H1 (cell line): ENCODE data around the gene GALNT11. TPM values are rescaled to one million over a fixed set of nuclear protein-coding genes. Genes with fewer than 3 reads are reported as not detected.

Source experiments
- CTCF ChIA-PET: fragments of 300-600 bp; sonication (Branson Sonifier 250); formaldehyde crosslinking; loops from one replicate; lab custom pipeline; 2021; ENCODE audit not compliant: partially characterized antibody; lab: Charles Lee
- POLR2A ChIA-PET: fragments of 300-600 bp; sonication (Branson Sonifier 250); formaldehyde crosslinking; loops from one replicate; lab custom pipeline; 2021; ENCODE audit warnings: inconsistent platforms; ENCODE audit not compliant: partially characterized antibody; lab: Charles Lee
- DNase-seq, 2 experiments: peaks; one replicate each; pipeline versions ENCODE4 v3.0.0 to v3.0.0-alpha.2; 2010 to 2022; ENCODE audit warnings: low spot score in 2 of 2, low read depth in 1 of 2, mixed read lengths in 1 of 2
- FAIRE-seq: peaks from 2 replicates; lab custom pipeline; 2011; peaks lifted over from hg19 to GRCh38; lab: Jason Lieb, UNC
- H2AFZ ChIP-seq: 2 replicates; pipeline ENCODE4 v1.8.1; 2012; ENCODE audit warnings: low read length, inconsistent platforms
- H2AK5ac ChIP-seq: 2 replicates; pipeline ENCODE4 v1.6.1; 2013; ENCODE audit warnings: low read depth, low read length
- H2BK120ac ChIP-seq: replicated peaks from 2 replicates; pipeline ENCODE3; 2013; ENCODE audit warnings: low read depth, low read length, inconsistent platforms
- H2BK12ac ChIP-seq: 2 replicates; pipeline ENCODE4 v1.6.1; 2013; ENCODE audit warnings: low read depth, low read length
- H2BK15ac ChIP-seq: 2 replicates; pipeline ENCODE4 v1.6.1; 2013; ENCODE audit warnings: low read length
- H2BK20ac ChIP-seq: 2 replicates; pipeline ENCODE4 v1.6.1; 2013; ENCODE audit warnings: low read length
- H2BK5ac ChIP-seq: 2 replicates; pipeline ENCODE4 v1.6.1; 2013; ENCODE audit warnings: low read depth, low read length
- H3K14ac ChIP-seq: 2 replicates; pipeline ENCODE4 v1.6.1; 2013; ENCODE audit warnings: inconsistent platforms; ENCODE audit not compliant: insufficient read length
- H3K18ac ChIP-seq: 2 replicates; pipeline ENCODE4 v1.6.1; 2013; ENCODE audit warnings: low read length; ENCODE audit errors: extremely low read depth
- H3K23ac ChIP-seq: 2 replicates; pipeline ENCODE4 v1.6.1; 2013; ENCODE audit warnings: inconsistent platforms; ENCODE audit not compliant: insufficient read length
- H3K23me2 ChIP-seq: 2 replicates; pipeline ENCODE4 v1.6.1; 2013; ENCODE audit warnings: low read depth, low read length
- H3K27ac ChIP-seq: 2 replicates; pipeline ENCODE4 v1.6.1; 2011; ENCODE audit warnings: low read depth, low read length, inconsistent platforms
- H3K27me3 ChIP-seq, 4 experiments: replicated peaks in 1 of 4; 1 replicate in 1 of 4; 2 replicates in 3 of 4; pipeline versions ENCODE4 v1.6.1 to v1.8.1; 2011 to 2013; ENCODE audit warnings: low read length in 3 of 4, mild to moderate bottlenecking in 3 of 4, inconsistent platforms in 2 of 4, mixed read lengths in 2 of 4, moderate library complexity in 1 of 4; ENCODE audit not compliant: control insufficient read depth in 3 of 4, insufficient read depth in 3 of 4; ENCODE audit errors: extremely low read depth in 1 of 4
- H3K36me3 ChIP-seq, 4 experiments: 2 replicates each; pipeline versions ENCODE4 v1.6.1 to v1.8.1; 2011 to 2013; ENCODE audit warnings: mild to moderate bottlenecking in 4 of 4, low read length in 3 of 4, moderate library complexity in 2 of 4, control low read depth in 1 of 4, inconsistent platforms in 1 of 4; ENCODE audit not compliant: insufficient read depth in 4 of 4, control insufficient read depth in 2 of 4
- H3K4ac ChIP-seq: replicated peaks from 2 replicates; pipeline ENCODE3; 2013; ENCODE audit warnings: low read length, low read depth, mixed read lengths, inconsistent platforms; ENCODE audit not compliant: insufficient read length
- H3K4me1 ChIP-seq, 4 experiments: replicated peaks in 1 of 4; 1 replicate in 1 of 4; 2 replicates in 3 of 4; pipeline versions ENCODE4 v1.6.1 to v1.8.1; 2011 to 2013; ENCODE audit warnings: low read length in 3 of 4, inconsistent platforms in 2 of 4, mixed read lengths in 1 of 4; ENCODE audit not compliant: insufficient read depth in 4 of 4, control insufficient read depth in 3 of 4
- H3K4me2 ChIP-seq, 2 experiments: 2 replicates each; pipeline versions ENCODE4 v1.6.1 to v1.8.1; 2011 to 2013; ENCODE audit warnings: low read depth in 2 of 2, low read length in 2 of 2, control low read depth in 1 of 2, inconsistent platforms in 1 of 2, mild to moderate bottlenecking in 1 of 2; ENCODE audit not compliant: insufficient read depth in 1 of 2
- H3K4me3 ChIP-seq, 4 experiments: fragments of 200-600, 300-600 bp in 1 of 4; sonication (generic), shearing (Covaris generic), sonication (Bioruptor Twin) in 1 of 4; 2 replicates each; pipeline versions ENCODE4 v1.5.1 to v1.8.1; 2011 to 2016; ENCODE audit warnings: low read length in 4 of 4, low read depth in 3 of 4, control low read depth in 2 of 4, inconsistent platforms in 2 of 4, mild to moderate bottlenecking in 2 of 4, mixed read lengths in 1 of 4, moderate library complexity in 1 of 4; ENCODE audit not compliant: insufficient read depth in 2 of 4; ENCODE audit errors: extremely low read depth in 1 of 4
- H3K56ac ChIP-seq: replicated peaks from 2 replicates; pipeline ENCODE3; 2013; ENCODE audit warnings: low read depth, mild to moderate bottlenecking, mixed read lengths, low read length, inconsistent platforms; ENCODE audit not compliant: insufficient read length
- H3K79me1 ChIP-seq: 2 replicates; pipeline ENCODE4 v1.6.1; 2013; ENCODE audit warnings: low read depth, low read length, control low read depth
- H3K79me2 ChIP-seq, 2 experiments: 2 replicates each; pipeline versions ENCODE4 v1.6.1 to v1.8.1; 2012 to 2013; ENCODE audit warnings: low read length in 2 of 2, mild to moderate bottlenecking in 2 of 2, inconsistent platforms in 1 of 2; ENCODE audit not compliant: insufficient read depth in 2 of 2, control insufficient read depth in 1 of 2
- H3K9ac ChIP-seq, 4 experiments: replicated peaks in 1 of 4; 1 replicate in 1 of 4; 2 replicates in 3 of 4; pipeline versions ENCODE4 v1.6.1 to v1.8.1; 2011 to 2013; ENCODE audit warnings: low read depth in 3 of 4, low read length in 3 of 4, control low read depth in 2 of 4, mild to moderate bottlenecking in 2 of 4, moderate library complexity in 2 of 4, inconsistent platforms in 1 of 4; ENCODE audit errors: extremely low read depth in 1 of 4
- H3K9me3 ChIP-seq, 2 experiments: 2 replicates each; pipeline versions ENCODE4 v1.6.1 to v1.8.1; 2012 to 2013; ENCODE audit warnings: mild to moderate bottlenecking in 2 of 2, moderate library complexity in 2 of 2, control low read depth in 1 of 2, inconsistent platforms in 1 of 2, low read depth in 1 of 2, low read length in 1 of 2, mixed read lengths in 1 of 2; ENCODE audit not compliant: insufficient read depth in 2 of 2
- H4K20me1 ChIP-seq, 2 experiments: replicated peaks in 1 of 2; 2 replicates each; pipeline versions ENCODE3 to v1.8.1; 2011 to 2013; ENCODE audit warnings: inconsistent platforms in 2 of 2, low read length in 2 of 2, mild to moderate bottlenecking in 1 of 2; ENCODE audit not compliant: insufficient read depth in 2 of 2, control insufficient read depth in 1 of 2
- H4K5ac ChIP-seq: 2 replicates; pipeline ENCODE4 v1.6.1; 2013; ENCODE audit warnings: low read length, low read depth, mixed read lengths, inconsistent platforms; ENCODE audit not compliant: insufficient read length
- H4K8ac ChIP-seq: 2 replicates; pipeline ENCODE4 v1.8.0; 2013; ENCODE audit warnings: mild to moderate bottlenecking, moderate library complexity, low read length, inconsistent platforms; ENCODE audit not compliant: insufficient read depth; ENCODE audit errors: extremely low read depth
- H4K91ac ChIP-seq: replicated peaks from 2 replicates; pipeline ENCODE3; 2013; ENCODE audit warnings: low read length, mixed read lengths, inconsistent platforms; ENCODE audit not compliant: insufficient read length
- CBX8 ChIP-seq: fragments of 300-800, 300-1000 bp; sonication (generic); IDR thresholded peaks from 2 replicates; pipeline ENCODE4 v1.7.1; 2016; ENCODE audit warnings: low read depth, low read length, borderline replicate concordance
- CHD2 ChIP-seq: IDR thresholded peaks from 2 replicates; pipeline ENCODE4 v1.6.1; 2012; ENCODE audit warnings: low read length, improper control_type of control experiment
- EGR1 ChIP-seq: IDR thresholded peaks from 2 replicates; pipeline ENCODE4 v1.6.1; 2011; ENCODE audit warnings: low read depth, low read length, borderline replicate concordance
- FOSL1 ChIP-seq: IDR thresholded peaks from 2 replicates; pipeline ENCODE4 v1.6.1; 2011; ENCODE audit warnings: mild to moderate bottlenecking, low read depth, low read length, moderate library complexity; ENCODE audit not compliant: insufficient read depth
- SIN3A ChIP-seq, 2 experiments: IDR thresholded peaks in 1 of 2; conservative IDR thresholded peaks in 1 of 2; 2 replicates each; pipeline ENCODE4 v1.6.1; 2011 to 2012; ENCODE audit warnings: low read length in 2 of 2, improper control_type of control experiment in 1 of 2, low read depth in 1 of 2, mild to moderate bottlenecking in 1 of 2
- SRF ChIP-seq: IDR thresholded peaks from 2 replicates; pipeline ENCODE4 v1.6.1; 2011; ENCODE audit warnings: mild to moderate bottlenecking, low read depth, low read length, moderate library complexity
- TBP ChIP-seq: IDR thresholded peaks from 2 replicates; pipeline ENCODE4 v1.6.1; 2011; ENCODE audit warnings: low read depth, low read length, improper control_type of control experiment
- TCF12 ChIP-seq: IDR thresholded peaks from 2 replicates; pipeline ENCODE4 v1.6.1; 2011; ENCODE audit warnings: low read depth, mild to moderate bottlenecking, low read length
- USF2 ChIP-seq: IDR thresholded peaks from 2 replicates; pipeline ENCODE4 v1.6.1; 2011; ENCODE audit warnings: low read length, improper control_type of control experiment
- ZNF274 ChIP-seq: IDR thresholded peaks from 2 replicates; pipeline ENCODE4 v1.7.0; 2012; ENCODE audit warnings: low read length, borderline replicate concordance; ENCODE audit errors: extremely low read depth
- WGBS, 2 experiments: shearing (Covaris generic) in 1 of 2; methylation state at CpG; one replicate each; pipeline versions ENCODE4 v1.1.6 to v1.1.7; 2013 to 2015; ENCODE audit warnings: low lambda C conversion rate in 2 of 2, mixed read lengths in 2 of 2, inconsistent platforms in 1 of 2, low coverage in 1 of 2, missing lambda C conversion rate in 1 of 2; ENCODE audit not compliant: insufficient replicate concordance in 2 of 2, insufficient coverage in 1 of 2, insufficient read length in 1 of 2; ENCODE audit errors: extremely low coverage in 1 of 2, missing lambda C conversion rate in 1 of 2; 5-methylcytosine and 5-hydroxymethylcytosine counted together
- polyA plus RNA-seq, 7 experiments: library from polyadenylated mRNA; depleted of rRNA in 3 of 7; stranded (reverse) in 5 of 7; unstranded in 2 of 7; fragments of >200 nt in 5 of 7; fragments of 200-250 nt in 2 of 7; gene quantifications; 1 replicate in 5 of 7; 2 replicates in 1 of 7; 4 replicates in 1 of 7; pipeline versions ENCODE4 v1.2.1 to v1.2.3, GENCODE V29; 2011 to 2013; ENCODE audit warnings: missing spikeins in 2 of 7, mixed read lengths in 2 of 7
- total RNA-seq: library from RNA; stranded (reverse); fragmentation: NEBNext Ultra II Directional; extraction: Animal tissue kit (Norgen Biotek cat#: 25700); gene quantifications from 2 replicates; pipeline ENCODE4 v1.2.1, GENCODE V29; 2021

The GALNT11 gene
- total and polyA plus RNA-seq, 2 of the 8 experiments (the other 6 are each of a cell fraction or from before 2014, with no cell fraction given): 20.5 to 23.2 TPM

GRCh38 chr7:152000191-152000590 is 25.3 kb upstream of the GALNT11 start:
- Histone ChIP-seq H2BK15ac (no peak overlapping the region), H3K18ac (no peak overlapping the region), H4K20me1 (no peaks in the 10 kb centered on the region), H3K23ac (no peak overlapping the region), H3K14ac (no peak overlapping the region), H3K27me3 (no peaks in the 10 kb centered on the region), H3K56ac (no peak overlapping the region), H4K5ac (no peak overlapping the region), H2AK5ac (no peak overlapping the region), H3K27ac (no peak overlapping the region), H3K79me2 (no peaks in the 10 kb centered on the region), H3K36me3 (no peaks in the 10 kb centered on the region), H2BK120ac (no peak overlapping the region), H2BK12ac (no peak overlapping the region), H3K4ac (no peak overlapping the region), H2BK5ac (no peak overlapping the region), H3K4me1 (no peaks in the 10 kb centered on the region), H3K4me2 (no peak overlapping the region), H3K23me2 (no peaks in the 10 kb centered on the region), H3K9ac (no peak overlapping the region), H2BK20ac (no peak overlapping the region), H4K8ac (no peak overlapping the region), H3K9me3 (no peaks in the 10 kb centered on the region), H3K4me3 (no peak overlapping the region), H4K91ac (no peak overlapping the region), H3K79me1 (no peaks in the 10 kb centered on the region; the same call in 1 of the 2 replicates), H2AFZ (no peak overlapping the region)
- ChIA-PET CTCF (interaction anchor here (1.1 to 1.3 kb wide), 3 partner anchors 11 to 217 kb away, joined by 3 to 5 read pairs (median 3); no protein-coding TSS in a partner anchor), POLR2A (no interaction called here)
- no peak for TF ChIP-seq CHD2
- TF ChIP-seq TCF12: no peak
- no peak for TF ChIP-seq TBP
- no peak for TF ChIP-seq SIN3A (conservative IDR thresholded peaks at IDR 0.05 in 1 of 2, IDR thresholded peaks at IDR 0.05 in 1 of 2; ENCODE audit: low read depth in 1 of 2, low read length in 2 of 2)
- TF ChIP-seq ZNF274: no peak
- TF ChIP-seq CBX8: no peak
- no peak for TF ChIP-seq SRF
- TF ChIP-seq USF2: no peak
- TF ChIP-seq FOSL1: no peak
- no peak for TF ChIP-seq EGR1
- FAIRE-seq (no peak), DNase-seq (no peak)
- 92% methylated on average over 1 of the region's 1 CpG; no CpG with 5 or more reads in 1 of the 2 experiments for WGBS, 2 experiments
